NCI-H446 (cell line): ENCODE results near the gene LILRB5.
"Not testable (repeated sequence)": the region's sequence is repeated elsewhere in the genome, so short reads cannot be mapped to it uniquely, and the experiment has no call there.

Experiments used
- DNase-seq, 2 experiments: peaks; one replicate each; lab custom pipeline; 2025; lab: John Stamatoyannopoulos, UW

LILRB5 gene

DNA sequence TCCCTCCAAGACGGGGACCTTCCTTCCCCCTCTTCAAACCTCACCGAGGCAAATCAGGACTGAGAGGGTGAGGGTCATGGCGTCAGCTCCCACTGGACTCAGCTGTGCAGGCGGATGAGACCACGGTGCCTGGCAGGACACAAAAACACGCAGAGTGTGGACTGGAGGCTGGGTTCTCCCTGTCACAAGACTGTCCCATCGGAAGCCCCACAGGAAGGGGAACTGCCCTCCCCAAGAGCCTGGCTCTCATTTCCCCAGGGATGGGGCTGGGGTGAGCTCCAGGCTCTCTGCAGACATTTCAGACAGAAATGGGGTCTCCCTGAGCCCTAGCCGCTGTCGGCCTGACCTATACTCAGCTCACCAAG lies at the start of gene LILRB5:
Gene LILRB5, minus strand, starts transcription at position 158 of the 365 bp plus-strand sequence. Its CDS starts 80 bp downstream, at position 78.
- DNase-seq: no peak

DNA sequence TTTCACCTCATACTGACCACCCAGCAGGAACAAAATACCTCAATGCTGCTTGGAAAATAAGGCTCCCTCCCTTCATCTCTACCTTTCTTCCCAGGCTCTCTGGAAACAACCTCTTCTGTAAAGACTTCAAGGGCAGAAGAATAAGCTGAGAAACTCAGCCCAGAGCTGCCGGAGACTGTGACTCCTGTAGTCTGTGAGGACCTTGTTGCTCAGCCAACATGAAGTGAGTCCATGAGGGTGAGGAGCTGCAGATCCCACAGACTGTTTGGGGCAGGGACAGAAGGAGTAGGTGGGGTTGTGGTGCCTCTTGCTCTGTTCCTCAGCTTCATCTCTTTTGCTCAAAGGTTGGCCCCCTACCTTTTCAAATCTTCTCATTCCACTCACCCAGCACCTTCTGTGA lies 48.1 kb upstream of the LILRB5 start:
- DNase-seq: no peak

DNA sequence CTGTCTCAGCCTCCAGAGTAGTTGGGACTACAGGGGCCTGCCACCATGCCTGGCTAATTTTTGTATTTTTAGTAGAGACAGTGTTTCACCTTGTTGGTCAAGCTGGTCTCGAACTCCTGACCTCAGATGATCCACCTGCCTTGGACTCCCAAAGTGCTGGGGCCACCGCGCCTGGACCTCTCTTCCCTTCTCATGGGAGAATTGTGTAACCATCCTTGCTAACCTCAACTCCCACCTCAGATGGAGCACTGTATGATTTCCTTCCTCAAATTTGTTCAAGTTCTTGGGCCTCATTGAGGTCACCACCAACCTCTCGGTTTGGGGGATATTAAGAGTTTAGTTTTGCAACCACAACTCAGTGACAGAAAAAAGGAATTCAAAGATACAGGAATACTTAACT lies 45.2 kb upstream of the LILRB5 start:
- no peak for DNase-seq

DNA sequence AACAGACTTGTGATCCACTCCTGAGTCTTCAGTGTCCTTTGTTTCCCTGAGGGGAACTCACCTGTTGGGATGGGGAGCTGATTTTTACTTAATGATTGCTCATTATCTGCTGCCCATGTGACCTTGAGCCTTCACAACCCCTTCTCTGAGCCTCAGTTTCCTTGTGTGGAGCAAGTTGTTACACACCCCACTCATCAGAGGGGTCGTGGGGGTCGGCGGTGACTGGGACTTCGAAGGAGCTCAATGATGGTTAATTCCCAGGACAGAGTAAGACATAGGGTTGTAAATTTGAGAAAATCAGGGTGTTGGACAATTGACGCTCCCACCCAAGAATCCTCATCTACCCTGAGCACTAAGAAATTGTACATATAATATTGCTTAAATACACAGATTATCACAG lies 42.4 kb upstream of the LILRB5 start:
- no peak for DNase-seq

DNA sequence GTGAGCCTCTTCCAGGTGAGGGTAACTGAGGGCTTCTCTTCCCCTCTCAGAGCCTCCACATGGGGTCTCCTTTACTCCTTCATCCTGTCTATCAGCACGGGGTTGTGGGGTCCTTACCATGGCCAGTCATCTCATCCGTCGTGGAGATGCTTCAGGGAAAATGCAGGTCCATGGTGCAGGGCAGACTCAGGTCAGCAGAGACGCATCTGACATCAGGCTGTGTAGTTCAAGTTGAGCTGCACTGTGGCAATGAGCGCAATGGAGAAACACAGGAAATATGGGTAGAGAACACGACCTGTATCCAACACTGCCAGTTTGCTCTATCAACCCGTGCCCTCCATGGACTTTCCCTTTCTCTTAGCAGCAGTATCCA lies 42.0 kb upstream of the LILRB5 start:
- no peak for DNase-seq

DNA sequence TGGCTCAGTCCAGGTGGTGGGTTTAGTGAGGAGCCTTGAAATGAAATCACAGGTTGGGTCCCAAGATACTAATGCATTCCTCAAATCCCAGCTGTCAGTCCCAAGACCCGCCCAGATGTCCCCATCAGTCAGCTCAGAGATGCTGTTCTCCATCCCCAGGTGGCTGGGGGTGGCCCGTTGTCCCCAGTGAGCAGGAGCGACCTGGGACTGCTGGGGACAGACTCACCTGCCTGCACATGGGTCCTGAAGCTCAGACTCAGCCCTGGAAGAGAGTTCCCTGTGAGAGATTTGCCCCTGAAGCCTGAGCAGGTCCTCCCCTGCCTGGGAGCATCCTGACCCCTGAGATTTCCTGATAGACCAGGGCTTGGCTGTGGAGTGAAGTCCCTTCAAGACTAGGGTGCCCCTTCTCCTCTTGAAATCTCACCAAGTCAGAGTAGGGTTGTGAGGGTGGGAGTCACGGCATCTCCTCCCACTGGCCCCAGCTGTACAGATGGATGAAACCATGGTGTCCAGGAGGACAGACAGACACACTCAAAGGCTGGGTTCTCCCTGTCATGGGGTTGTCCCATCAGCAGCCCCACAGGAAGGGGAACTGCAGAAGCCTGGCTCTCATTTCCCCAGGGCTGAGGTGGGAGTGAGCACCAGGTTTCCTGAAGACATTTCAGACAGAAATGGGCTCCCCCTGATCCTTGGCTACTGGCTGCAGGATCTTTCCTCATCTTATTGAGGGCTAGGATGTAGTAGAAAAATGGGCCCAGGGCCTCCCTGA lies 41.5 kb upstream of the LILRB5 start:
- no peak for DNase-seq

DNA sequence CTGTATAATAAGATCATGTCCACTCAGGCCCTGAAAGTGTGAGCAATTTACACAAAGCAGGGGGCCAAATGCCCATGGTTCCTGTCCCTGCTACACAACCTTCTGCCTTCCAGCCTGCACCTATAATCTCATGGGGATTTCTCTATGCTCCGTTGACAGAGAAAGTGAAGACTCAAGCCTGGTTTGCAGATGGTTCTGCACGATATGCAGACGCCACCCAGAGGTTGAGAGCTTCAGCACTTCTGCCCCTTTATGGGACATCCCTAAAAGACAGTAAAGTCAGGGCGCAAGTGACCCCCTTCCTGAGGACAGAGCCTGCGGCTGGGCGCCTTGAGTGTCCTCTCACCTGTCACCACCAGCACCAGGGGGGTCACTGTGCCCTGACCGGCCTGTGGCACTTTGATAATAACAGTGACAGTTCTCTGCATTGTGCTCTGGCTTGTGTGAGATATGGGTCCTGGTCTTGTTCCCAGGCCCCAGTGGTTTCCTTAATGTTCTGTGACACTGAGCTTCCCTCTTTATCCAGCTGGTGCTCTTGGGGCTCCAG lies 40.8 kb upstream of the LILRB5 start:
- DNase-seq: no peak

DNA sequence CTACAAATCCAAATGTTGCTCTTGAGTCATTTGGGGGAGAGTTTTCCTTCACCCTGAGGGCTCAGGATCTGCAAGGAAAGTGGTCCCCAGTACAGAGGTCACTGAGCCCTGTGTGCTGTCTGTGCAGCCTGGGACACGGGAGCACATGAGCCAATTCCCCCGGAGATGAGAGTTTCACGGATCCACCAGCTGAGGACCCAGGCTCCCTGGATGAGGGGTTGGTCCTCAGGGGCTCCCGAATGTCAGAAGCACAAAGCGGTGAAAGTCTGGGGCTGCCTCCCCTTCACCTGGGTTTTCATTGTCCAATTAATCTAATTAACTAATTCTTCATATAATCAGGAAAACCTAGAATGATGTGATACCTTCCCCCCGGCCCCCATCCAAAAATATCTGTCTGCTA lies 37.5 kb upstream of the LILRB5 start:
- DNase-seq: no peak

DNA sequence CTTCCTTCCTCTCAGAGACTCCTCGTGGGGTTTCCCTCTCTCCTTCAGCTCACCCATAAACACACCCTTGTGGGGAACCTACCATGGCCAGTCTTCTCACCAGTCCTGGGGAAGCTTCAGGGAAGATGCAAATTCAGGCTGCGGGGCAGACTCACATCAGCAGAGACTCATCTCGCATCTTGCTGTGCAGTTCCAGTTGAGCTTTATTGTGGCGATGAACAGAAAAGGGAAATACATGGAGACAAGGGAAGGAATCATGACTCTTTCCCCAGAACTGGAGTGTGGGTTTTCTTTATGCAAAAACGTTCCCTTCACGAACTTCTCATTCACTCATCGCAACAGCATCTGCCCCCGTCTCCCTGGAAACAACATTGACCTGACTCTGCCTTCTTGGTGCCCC lies 32.1 kb upstream of the LILRB5 start:
- not testable (repeated sequence) for DNase-seq

DNA sequence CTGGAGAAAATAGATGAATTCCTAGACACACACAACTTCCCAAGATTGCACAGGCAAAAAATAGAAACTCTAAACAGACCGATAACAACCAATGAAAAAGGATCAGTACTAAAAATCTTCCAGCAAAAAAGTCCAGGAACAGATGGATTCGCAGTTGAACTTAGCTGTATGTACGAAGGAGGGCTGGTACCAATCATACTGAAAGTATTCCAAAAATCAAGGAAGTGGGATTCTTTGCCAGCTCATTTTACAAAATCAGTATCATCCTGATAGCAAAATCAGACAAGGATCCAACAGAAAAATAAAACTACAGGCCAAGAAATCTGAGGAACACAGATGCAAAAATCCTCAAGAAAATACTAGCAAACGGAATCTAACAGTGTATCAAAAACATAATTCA lies 30.4 kb upstream of the LILRB5 start:
- DNase-seq: no peak

DNA sequence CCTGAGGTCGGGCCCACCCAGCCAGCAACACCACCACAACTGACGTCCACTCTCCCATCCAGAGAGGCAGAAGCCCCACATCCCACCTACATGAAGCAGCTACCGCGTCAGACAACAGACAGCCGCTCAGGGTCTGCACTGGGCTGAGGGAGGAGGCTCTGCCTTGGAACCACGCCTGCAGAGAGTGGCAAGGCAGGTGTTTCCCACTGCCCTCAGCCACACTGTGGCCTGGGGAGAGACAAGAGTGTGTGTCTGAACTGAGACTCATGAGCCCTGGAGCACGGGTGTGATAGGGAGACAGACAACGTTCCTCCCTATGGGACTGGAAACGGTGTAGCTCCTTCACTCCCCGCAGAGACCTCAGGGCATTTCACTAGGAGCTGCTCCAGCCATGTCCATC lies 29.2 kb upstream of the LILRB5 start:
- not testable (repeated sequence) for DNase-seq

DNA sequence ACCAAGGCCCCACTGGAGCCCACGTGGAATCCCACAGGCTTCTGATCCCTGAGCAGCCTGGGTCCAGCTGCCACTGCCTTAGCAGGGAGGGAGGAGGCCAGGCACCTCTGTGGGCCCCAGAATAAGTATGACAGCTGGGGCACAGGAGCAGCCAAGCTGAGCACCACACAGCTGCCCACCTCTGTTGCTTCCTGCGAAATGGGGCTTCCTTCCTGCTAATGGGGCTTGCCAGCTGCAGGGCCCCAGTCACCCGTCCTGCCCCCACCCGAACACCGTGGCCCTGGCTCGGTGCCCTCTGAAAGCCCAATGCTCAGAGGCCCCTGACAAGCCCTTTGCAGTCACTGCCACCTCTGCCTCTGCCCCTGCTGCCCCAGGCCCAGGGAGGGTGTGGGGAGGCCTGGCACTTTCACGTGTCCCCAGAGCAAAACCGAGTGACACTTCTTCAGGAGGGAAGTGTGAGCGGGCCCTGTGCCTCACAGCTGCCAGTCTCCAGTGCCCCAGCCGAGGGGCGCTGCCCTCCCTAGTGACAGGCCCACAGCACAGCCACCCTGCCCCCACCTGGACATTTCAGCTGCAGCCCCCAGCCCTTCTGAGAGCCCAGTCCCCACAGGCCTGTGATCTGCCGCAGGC lies 28.5 kb upstream of the LILRB5 start:
- DNase-seq: not testable (repeated sequence)

DNA sequence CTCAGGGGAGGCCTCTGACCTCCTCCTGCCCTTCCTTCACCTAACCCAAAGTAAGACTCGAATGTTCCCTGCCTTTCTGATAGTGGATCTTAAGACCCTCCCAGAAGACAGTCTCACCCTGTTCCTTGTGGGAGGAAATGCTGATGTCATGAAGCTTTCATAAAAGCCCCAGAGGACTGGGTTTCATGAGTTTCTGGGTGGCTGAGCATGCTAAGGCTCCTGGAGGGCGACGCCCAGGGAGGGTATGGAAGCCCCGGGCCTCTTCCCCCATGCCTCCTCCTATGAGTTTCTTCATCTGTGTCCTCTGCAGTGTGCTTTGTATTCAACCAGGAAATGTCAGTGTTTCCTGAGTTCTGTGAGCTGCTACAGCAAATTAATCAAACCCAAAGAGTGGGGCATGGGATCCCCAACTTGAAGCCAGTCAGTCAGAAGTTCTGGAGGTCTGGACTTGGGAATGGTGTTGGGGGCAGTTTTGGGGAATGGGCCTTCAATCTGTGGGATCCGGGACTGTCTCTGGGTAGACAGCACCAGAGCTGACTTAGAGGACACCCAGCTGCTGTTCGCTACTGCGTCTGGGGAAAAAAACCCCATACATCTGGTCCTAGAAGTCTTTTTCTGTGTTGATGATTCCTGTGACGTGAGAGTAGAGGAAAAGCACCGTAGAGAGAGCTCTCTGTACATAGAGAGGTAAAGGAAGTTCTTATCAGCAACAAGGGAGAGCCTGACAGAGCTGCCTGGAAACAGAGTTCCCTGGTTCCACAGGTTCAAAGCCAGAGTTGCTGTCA lies 25.8 kb upstream of the LILRB5 start:
- no peak for DNase-seq

DNA sequence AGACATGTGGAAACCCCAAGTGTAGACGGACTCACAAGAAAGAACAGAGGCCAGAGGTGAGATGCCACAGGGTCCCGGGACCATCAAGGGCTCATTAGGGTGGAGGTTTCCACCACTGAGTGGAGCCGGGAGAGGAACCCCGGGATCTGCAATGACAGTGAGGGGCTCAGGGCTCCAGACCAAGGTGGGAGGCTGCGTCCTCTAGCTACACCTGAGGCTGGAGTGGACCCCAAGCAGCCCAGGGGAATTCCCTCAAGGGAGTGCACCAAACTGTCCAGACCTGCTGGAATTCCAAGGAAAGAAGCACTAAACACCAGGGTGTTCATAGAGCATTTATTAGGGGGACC lies 24.6 kb upstream of the LILRB5 start:
- not testable (repeated sequence) for DNase-seq

DNA sequence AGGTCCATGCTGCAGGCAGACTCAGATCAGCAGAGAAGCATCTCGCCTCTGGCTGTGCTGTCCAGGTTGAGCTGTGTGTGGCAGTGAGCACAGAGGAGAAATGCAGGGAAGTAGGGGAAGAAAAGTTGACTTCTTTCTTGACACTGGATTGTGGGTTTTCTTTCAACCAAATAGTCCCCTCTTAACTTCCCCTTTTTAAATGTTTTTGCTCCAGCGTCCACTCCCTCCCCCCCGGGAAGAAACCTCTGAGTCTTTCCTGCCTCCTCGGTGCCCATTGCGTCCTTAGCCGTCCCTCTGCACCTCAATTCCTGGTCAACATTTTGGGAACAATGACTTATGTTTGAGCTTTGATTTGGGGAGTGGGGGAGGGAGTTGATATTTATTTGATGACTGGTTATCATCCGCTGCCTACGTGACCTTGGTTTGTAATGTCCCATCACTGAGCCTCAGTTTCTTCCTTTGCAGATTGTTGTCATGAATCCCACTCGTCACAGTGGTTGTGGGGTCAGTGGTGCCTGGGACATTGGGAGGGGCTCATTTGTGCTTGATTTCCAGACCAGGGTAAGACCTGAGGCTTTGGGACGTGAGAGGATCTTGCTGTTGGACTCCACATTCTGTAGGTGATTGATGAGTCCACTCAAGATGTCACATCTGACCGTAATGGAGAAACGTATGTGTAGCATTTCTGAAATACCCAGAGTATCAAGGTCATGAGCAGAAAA lies 24.1 kb upstream of the LILRB5 start, which contains the start of gene LILRB2:
Gene LILRB2, minus strand, starts transcription at position 104 of the 722 bp plus-strand sequence. CDS start 614 bp downstream, outside the sequence.
- DNase-seq: no peak

DNA sequence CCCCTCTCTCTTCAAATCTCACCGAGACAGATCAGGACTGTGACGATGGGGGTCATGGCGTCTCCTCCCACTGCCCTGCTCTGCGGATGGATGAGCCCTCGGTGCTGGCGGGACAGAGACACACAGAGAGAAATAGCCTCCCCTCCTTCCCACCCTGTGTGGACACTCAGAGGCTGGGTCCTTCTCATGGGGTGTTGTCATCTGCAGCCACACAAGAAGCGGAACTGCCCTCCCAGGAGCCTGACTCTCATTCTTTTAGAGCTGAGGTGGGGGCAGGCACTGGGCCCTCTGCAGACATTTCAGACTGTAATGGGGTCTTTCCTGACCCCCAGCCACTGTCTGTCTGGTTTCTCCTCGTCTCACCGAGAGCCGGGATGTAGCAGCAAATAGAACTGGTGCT lies 23.4 kb upstream of the LILRB5 start:
- not testable (repeated sequence) for DNase-seq

DNA sequence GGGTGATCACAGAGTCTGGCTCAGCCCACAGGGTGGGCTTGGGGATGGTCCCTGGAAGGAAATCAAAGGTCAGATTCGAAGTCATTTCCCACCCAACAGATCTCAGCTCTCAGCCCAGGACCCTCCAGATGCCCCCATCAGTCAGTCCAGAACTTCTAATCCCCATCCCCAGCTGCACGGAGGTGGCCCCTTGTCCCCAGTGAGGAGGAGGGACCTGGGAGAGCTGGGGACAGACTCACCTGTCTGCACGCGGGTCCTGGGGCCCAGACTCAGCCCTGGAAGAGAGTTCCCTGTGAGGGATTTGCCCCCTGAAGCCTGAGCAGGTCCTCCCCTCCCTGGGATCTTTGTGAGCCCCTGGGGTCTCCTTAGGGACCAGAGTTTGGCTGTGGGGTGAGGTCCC lies 23.0 kb upstream of the LILRB5 start:
- not testable (repeated sequence) for DNase-seq

DNA sequence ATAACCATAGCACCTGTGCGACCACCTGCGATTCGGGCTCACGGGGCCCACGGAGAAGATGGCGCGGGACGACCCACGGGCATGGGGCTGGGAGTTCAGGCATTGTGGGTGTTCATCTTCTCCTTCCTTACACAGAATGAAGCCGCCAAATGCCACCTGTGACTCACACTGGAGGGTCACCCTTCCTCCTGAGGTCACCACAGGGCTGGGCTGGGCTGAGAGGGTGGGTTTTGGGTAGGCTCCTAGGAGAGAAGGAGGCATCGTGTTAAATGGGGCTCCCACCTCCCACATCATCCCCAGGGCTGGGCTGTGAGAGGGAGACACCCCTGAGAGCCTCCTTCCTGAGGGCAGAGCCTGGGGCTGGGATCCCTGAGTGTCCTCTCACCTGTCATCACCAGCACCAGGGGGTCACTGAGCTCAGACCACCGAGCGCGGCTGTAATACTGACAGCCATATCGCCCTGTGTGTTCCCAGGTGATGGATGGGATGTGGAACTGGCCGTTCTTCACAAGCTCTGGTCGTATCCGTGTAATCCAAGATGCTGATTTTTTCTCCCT lies 22.4 kb upstream of the LILRB5 start:
- DNase-seq: no peak

DNA sequence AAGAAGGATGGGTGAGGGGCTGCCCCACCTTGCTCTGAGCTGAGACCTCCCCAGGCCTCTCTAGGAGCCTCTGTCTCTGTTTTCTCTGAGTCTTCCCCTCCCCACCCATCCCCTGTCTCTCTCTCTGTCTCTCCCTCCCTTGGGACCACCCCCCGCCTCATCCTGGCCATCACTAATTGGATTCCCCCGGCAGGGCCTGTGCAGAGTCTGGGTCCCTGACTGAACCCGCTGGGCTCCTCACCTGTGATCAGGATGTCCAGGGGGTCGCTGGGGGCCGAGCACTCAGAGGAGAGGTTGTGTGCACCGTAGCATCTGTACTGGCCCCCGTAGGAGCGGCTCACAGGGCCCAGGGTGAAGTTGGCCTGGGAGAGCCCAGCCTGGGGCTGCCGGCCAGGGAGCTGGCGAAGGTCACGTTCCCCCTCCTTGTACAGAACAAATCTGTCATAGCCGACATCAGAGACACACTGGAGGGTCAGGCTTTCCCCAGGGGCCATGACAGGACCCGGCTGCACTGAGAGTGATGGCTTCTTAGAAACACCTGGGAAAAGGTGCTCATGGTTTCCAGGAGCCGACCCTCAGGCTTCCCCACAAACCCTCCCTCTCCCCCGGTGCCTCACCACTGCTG lies 21.6 kb upstream of the LILRB5 start:
- DNase-seq: not testable (repeated sequence)

DNA sequence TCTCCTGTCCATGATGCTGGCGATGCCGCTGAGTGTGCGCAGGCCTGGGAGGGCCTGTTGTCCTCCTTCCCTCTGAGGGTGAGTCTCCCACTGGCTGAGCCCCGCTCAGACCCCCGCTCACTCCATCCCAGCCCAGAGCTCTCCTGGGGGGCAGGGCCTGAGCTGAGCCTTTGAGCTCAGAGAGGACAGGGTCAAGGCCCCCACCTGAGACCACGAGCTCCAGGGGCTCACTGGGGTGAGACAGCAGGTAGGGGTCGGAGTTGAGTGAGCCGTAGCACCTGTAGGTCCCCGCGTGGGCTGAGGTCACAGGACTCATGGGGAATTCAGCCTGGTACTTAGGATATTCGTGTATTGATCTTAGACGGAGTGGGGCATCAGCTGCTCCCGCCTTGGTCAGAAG lies 21.0 kb upstream of the LILRB5 start:
- not testable (repeated sequence) for DNase-seq

DNA sequence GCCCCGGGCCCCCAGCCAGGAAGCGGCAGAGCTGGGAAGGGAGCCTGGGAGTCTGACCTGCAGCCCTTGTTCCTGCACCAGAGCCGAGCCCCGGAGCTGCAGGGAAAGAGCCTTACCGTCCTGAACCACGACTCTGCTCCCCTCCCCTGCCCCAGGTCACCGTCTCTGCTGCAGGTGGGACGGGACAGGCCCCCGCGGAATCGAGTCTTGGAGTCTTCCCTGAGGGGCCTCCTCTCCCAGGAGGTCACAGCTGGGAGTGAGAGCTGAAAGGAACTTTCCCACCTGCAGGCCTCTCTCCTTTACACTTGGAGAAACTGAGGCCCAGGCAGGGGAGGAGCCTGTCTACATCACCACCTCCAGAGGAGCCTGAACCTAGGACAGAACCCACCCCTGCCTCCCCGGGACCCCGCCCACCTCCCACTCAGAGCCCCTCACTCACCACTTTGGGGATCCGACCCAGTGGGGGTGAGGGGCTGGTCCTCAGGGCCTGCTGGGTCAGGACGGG lies 20.1 kb upstream of the LILRB5 start:
- DNase-seq: not testable (repeated sequence)
